ENCODE data around the gene RBBP8NL.
"Not testable (repeated sequence)": the region's sequence is repeated elsewhere in the genome, so short reads cannot be mapped to it uniquely, and the experiment has no call there.

The RBBP8NL gene

GRCh38 chr20:62377615-62378178 is 49.6 kb downstream of the RBBP8NL start:
- no peak for DNase-seq (ENCODE audit: extremely low read depth, low read depth)
- TF ChIP-seq, protein P1, sequence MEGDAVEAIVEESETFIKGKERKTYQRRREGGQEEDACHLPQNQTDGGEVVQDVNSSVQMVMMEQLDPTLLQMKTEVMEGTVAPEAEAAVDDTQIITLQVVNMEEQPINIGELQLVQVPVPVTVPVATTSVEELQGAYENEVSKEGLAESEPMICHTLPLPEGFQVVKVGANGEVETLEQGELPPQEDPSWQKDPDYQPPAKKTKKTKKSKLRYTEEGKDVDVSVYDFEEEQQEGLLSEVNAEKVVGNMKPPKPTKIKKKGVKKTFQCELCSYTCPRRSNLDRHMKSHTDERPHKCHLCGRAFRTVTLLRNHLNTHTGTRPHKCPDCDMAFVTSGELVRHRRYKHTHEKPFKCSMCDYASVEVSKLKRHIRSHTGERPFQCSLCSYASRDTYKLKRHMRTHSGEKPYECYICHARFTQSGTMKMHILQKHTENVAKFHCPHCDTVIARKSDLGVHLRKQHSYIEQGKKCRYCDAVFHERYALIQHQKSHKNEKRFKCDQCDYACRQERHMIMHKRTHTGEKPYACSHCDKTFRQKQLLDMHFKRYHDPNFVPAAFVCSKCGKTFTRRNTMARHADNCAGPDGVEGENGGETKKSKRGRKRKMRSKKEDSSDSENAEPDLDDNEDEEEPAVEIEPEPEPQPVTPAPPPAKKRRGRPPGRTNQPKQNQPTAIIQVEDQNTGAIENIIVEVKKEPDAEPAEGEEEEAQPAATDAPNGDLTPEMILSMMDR (IDR thresholded peaks at IDR 0.05; ENCODE audit: low read depth, low read length, missing control alignments), result no peak
- H3K4me3 ChIP-seq (replicated peaks; ENCODE audit: low read depth, low read length), result no peak overlapping the region

- no peak for DNase-seq (ENCODE audit: extremely low read depth, low read depth)
- no peak overlapping the region for H3K4me3 ChIP-seq (replicated peaks; ENCODE audit: low read depth, low read length)
- TF ChIP-seq, protein P1 (IDR thresholded peaks at IDR 0.05; ENCODE audit: low read depth, low read length, missing control alignments), result no peak
Measured at GRCh38 chr20:62377064-62377461, 50.3 kb downstream of the RBBP8NL start.

GRCh38 chr20:62376112-62377063 is 51.0 kb downstream of the RBBP8NL start:
- DNase-seq (ENCODE audit: extremely low read depth, low read depth), result no peak
- TF ChIP-seq, protein P1 (IDR thresholded peaks at IDR 0.05; ENCODE audit: low read depth, low read length, missing control alignments), result peak; percentile 17

DNA sequence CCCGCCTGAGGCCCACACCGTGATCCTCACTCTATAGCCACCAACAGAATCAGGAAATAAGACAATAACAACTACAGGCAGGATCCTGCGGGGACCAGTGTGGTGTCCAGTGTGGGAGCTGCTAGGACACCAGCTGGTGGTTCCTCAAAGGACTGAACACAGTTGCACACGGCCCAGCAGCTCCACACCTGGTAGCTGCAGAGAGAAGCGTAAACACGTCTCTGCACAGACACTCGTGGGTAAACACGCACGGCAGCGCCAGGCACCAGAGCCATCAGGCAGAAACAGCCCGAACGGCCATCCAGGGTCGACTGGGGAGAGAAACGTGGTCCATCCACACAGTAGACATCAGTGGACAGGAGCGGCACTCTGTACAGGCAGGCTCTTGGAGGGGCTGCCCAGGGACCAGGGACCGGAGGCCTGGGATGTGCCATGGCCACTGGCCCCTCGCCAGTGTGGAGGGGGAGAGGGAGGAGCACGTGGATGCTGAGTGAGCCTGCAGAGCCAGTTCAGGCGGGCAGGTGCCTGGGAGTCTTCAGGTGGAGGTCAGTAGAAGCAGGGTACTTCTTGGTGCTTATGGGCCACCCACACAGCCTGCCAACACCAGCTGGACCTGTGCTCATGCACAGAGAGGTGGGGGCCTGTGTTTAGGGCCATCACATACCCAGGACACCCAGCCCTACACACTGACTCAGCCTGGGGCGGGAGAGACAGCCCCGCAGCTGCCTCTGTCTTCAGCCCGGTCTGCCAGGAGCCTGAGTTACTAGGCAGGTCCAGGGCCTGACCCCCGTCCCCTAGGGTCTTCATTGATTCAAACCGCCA is 52.8 kb downstream of the RBBP8NL start:
- DNase-seq (ENCODE audit: extremely low read depth, low read depth), result no peak
- no peak overlapping the region for H3K4me3 ChIP-seq (replicated peaks; ENCODE audit: low read depth, low read length)
- TF ChIP-seq, protein P1 (IDR thresholded peaks at IDR 0.05; ENCODE audit: low read depth, low read length, missing control alignments), result no peak

More at GRCh38 chr20:62376112-62377063, 51.0 kb downstream of the RBBP8NL start:
- no peak overlapping the region for H3K4me3 ChIP-seq (replicated peaks; ENCODE audit: low read depth, low read length)

GRCh38 chr20:62373631-62374179 is 53.6 kb downstream of the RBBP8NL start:
- DNase-seq (ENCODE audit: extremely low read depth, low read depth); H3K4me3 ChIP-seq (replicated peaks; ENCODE audit: low read depth, low read length): not testable (repeated sequence)

- no peak overlapping the region for H3K4me3 ChIP-seq (replicated peaks; ENCODE audit: low read depth, low read length)
- TF ChIP-seq, protein P1 (IDR thresholded peaks at IDR 0.05; ENCODE audit: low read depth, low read length, missing control alignments), result no peak
- no peak for DNase-seq (ENCODE audit: extremely low read depth, low read depth)
Measured at GRCh38 chr20:62372042-62372993, 55.0 kb downstream of the RBBP8NL start.

Data from HFF-Myc (cell line).